Thyroid gland (tissue), 4 donors: Measurements from ENCODE around the gene CACNA2D3.

Experiments
- CTCF ChIP-seq, 6 experiments: fragments of 200-600 bp in 3 of 6; fragments of 450-650 bp in 3 of 6; sonication (generic) in 3 of 6; IDR thresholded peaks; one replicate each; pipeline ENCODE4 v1.5.1; 2016 to 2019; ENCODE audit warnings: antibody characterized with exemption in 6 of 6, mild to moderate bottlenecking in 2 of 6, inconsistent platforms in 1 of 6, moderate library complexity in 1 of 6
- POLR2A ChIP-seq, 2 donors: fragments of 450-650 bp; IDR thresholded peaks; one replicate each; pipeline ENCODE4 v1.6.1; 2017; ENCODE audit warnings: antibody characterized with exemption in 2 of 2, mild to moderate bottlenecking in 2 of 2, moderate library complexity in 1 of 2

- TF ChIP-seq CTCF (IDR thresholded peaks at IDR 0.05) (peak; percentile 71 to 90 (median 84)), POLR2A (IDR thresholded peaks at IDR 0.05) (no peak)
Measured at GRCh38 chr3:54853573-54854404, 731.4 kb downstream of the CACNA2D3 start.
